GM12865 (cell line): Measurements from ENCODE around the gene FBXO24.

Experiments used
- DNase-seq: peaks from one replicate; pipeline ENCODE4 v3.0.0; 2010; ENCODE audit warnings: low read depth
- H3K4me3 ChIP-seq: 2 replicates; pipeline ENCODE4 v1.5.1; 2011; ENCODE audit warnings: mild to moderate bottlenecking, low read depth, low read length, control low read depth
- TF ChIP-seq, protein P1 (sequence below): IDR thresholded peaks from 2 replicates; pipeline ENCODE4 v1.5.1; 2011; ENCODE audit warnings: low read length, control low read depth, low read depth, inconsistent platforms; ENCODE audit not compliant: insufficient read depth; ENCODE audit errors: missing control alignments

FBXO24 gene

DNA sequence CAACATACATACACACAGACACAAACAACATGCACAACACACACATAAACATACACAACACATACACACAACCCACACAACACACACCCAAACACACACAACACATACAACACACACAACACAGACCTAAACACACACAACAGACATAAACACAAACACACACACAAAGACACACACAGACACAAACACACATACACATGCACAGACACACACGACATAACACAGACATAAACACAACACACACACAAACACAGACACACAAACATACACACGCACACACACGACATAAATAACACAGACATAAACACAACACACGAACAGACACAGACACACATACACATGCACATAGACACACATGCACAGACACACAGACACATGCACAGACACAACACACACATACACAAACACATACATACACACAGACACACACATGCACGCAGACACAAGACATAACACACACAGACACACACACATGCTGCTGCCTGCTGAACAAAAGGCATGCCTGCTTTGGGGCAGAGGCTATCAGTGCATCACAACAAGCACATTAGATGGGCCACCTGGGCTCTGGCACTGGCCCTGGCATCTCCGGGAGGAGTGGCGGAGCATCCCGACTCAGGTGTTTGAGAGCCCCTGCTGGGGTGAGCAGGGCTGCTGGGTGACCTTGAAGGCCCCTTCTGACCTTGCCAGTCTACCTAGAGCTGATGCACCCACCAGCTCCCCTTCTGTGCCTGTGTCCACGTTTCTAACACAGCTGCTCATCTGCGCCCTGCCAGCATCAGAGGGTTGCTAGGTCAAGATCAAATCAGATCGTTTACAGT lies 5.5 kb upstream of the FBXO24 start:
- no peak overlapping the region for H3K4me3 ChIP-seq
- TF ChIP-seq, protein P1, sequence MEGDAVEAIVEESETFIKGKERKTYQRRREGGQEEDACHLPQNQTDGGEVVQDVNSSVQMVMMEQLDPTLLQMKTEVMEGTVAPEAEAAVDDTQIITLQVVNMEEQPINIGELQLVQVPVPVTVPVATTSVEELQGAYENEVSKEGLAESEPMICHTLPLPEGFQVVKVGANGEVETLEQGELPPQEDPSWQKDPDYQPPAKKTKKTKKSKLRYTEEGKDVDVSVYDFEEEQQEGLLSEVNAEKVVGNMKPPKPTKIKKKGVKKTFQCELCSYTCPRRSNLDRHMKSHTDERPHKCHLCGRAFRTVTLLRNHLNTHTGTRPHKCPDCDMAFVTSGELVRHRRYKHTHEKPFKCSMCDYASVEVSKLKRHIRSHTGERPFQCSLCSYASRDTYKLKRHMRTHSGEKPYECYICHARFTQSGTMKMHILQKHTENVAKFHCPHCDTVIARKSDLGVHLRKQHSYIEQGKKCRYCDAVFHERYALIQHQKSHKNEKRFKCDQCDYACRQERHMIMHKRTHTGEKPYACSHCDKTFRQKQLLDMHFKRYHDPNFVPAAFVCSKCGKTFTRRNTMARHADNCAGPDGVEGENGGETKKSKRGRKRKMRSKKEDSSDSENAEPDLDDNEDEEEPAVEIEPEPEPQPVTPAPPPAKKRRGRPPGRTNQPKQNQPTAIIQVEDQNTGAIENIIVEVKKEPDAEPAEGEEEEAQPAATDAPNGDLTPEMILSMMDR, result no peak
- no peak for DNase-seq

DNA sequence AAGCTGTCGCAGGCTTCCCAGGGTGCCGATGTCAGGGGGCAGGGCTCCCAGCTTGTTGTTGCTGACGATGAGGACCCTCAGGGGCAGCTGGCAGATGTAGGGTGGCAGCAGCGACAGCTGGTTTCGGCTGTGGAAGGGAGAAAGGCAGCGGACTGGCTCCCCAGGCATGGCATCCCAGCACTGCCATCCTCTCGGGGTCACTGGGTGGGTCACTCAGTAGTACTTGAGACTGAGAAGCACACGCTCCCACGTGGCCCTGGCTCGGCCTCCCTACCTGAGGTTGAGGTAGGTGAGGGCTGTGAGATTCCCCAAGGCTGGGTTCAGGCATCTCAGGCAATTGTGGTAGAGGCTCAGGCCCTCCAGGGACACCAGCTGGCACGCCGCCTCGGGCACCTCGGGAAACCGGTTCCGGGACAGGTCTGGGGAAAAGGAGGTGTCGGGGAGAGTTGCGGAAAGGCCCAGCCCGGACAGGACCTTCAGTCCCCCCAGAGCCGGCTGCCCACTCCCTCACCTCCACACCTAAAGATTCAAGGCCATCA lies 4.0 kb upstream of the FBXO24 start:
- no peak overlapping the region for H3K4me3 ChIP-seq
- DNase-seq, result no peak
- TF ChIP-seq, protein P1, result no peak

DNA sequence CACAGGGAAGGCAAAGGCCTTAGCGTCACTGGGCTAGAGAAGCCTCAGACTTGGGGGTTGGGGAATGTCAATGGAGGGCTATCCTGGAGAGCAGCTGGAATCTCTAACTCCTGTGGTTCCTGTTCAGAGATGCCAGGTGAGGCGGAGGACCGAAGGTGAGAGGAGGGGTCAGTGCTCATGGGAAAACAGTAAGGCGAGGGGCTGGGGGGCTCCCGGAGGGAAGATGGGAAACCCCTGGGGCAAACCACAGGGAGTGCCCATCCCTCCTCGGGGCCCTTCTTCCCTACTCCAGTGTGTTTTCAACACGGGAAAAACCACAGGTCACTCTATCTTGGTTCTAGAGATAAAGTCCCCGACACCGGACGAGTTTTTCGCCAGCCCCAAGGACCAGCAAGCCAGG lies 3.5 kb upstream of the FBXO24 start:
- no peak for DNase-seq
- TF ChIP-seq, protein P1, result no peak
- no peak overlapping the region for H3K4me3 ChIP-seq

DNA sequence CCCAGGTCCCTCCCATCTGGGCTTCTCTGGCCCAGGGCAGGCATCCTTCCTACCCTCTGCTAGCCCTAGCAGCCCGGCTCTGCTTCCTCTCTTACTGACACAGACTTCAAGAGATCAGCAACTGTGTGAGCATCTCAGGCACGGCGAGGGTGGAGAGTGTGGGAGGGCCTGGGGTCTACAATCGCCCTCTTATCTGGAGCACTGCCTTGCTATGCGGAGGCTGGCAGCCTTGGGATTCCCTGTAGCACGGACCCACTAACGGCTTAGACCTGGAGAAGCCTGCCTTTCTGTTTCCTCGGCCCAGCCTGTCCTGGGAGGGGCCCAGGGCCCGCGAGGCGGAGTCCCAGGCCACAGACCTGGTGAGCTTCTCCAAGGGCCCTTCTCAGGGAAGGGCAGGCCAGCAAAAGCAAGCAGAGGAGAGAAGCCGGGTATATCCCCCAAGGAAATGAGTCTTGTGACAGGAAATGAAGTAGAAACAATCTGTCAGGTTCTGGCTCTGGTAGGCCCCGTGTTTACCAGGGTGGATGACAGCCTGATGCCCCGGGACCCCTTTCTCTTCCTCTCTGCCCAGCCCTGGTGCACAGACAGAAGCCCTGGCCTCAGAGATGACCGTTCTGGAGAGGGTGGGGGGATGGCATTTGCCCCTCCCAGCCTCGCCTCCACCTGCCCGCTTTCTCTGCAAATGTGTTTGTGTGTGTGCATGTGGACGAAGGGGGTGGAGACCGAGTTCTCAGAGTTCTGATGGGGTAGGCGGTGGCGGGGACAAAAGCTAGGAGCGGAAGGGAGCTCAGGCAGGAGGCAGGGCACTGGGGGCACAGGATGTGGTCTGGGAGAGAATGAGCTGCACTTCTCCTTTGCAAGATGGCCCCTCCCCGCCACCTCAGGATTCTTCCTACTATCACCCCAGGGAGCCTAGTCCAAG lies 2.7 kb upstream of the FBXO24 start:
- DNase-seq, result peak; percentile 81
- peak overlapping the region; percentile 93 for H3K4me3 ChIP-seq
- TF ChIP-seq, protein P1, result no peak

DNA sequence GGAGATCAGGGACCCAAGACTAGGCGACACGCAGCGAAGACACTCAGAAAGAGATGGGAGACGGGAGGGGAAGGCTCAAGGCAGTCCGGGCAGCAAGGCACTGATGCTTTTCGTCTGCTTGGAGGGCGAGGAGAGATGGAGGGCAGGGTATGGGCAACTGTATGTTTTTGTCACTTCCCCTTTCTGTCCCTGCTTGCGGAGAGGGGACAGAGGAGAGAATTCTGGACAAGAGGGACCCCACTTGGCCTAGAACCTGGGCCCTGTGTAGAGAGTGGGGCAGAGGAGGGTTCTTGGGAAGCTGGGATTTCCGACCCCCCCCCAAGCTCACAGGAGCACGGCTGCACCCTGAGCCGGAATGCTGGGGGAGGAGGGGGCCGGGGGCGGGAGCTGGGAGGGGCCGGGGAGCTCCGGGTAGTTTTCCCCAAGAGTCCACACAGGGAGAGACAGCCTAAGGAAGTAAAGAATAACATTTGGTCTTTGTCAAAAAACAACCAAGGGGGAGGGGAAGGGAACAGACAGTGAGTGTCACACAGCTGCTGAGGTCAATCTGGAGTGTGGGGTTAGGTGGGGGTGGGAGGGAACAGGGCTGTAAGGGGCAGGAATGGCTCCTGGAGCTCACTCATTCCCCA lies 2.0 kb upstream of the FBXO24 start:
- TF ChIP-seq, protein P1, result no peak
- DNase-seq, result peak; percentile 20
- peak overlapping the region; percentile 93 for H3K4me3 ChIP-seq

DNA sequence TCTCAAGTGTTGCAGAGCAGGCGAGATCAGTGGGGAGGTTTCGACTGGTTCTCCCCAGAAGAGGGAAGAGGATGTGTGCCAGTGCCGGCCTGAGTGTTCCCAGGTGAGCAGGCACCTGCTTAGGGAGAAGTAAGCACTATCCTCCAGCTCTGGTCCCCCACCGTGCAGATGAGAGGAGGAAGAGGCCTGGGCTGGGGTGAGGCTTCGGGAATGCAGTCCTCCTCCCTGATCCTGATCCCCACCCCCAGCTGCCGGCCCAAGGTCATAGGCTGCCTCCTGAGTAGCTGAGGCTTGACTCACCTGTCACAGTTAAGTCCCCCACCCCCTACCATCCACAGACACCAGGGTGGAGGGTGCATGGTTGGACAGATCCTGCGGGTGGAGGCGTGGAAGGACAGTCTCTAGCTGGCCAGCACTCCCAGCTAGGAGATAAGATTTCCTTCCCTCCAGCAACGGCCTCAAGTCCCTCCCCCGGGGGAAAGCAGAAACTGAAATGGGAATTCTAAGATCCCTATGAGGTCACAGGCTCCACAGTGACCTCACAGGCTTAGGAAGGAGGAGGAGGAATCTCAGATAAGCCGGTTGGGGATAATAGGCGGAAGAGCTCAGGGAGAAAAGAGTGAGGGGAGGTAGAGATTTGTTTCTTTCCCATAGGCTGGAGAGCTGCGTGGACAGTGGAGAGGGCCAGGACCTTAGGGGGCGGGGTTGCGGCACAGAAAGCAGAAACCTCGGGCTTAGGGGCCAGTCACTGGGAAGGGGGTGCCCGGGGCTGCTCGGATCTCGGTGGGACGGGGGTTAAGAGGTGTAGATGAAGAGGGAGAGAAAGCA lies 1.2 kb upstream of the FBXO24 start:
- TF ChIP-seq, protein P1, result no peak
- no peak for DNase-seq
- H3K4me3 ChIP-seq, result peak overlapping the region; percentile 93
